SK-MEL-5 (cell line): ENCODE results near the gene TMEM43. TPM values are rescaled to one million over a fixed set of nuclear protein-coding genes. Genes with fewer than 3 reads are reported as not detected.

Source experiments
- DNase-seq: peaks from one replicate; pipeline ENCODE4 v3.0.0-alpha.2; 2016; ENCODE audit warnings: low read depth, low spot score
- in situ Hi-C: cut with HindIII; loops from 2 replicates; pipeline ENCODE4 v1.10.0; 2016; ENCODE audit warnings: low sequenced_read_pairs, high pct_unique_total_duplicates, low pct_unique_long_range_greater_than_20kb
- total RNA-seq: library from RNA; depleted of rRNA; stranded (reverse); fragments of >200 nt; shearing (Covaris generic); gene quantifications from 2 replicates; pipeline ENCODE4 v1.2.3, GENCODE V29; 2014

Gene TMEM43
- total RNA-seq, 1 experiment from 2014 or later, result 58.2 TPM

- DNase-seq, result no peak
- in situ Hi-C loops, result no loop called here
These were observed 32.1 kb downstream of the TMEM43 start for GRCh38 chr3:14156843-14157561.

DNA sequence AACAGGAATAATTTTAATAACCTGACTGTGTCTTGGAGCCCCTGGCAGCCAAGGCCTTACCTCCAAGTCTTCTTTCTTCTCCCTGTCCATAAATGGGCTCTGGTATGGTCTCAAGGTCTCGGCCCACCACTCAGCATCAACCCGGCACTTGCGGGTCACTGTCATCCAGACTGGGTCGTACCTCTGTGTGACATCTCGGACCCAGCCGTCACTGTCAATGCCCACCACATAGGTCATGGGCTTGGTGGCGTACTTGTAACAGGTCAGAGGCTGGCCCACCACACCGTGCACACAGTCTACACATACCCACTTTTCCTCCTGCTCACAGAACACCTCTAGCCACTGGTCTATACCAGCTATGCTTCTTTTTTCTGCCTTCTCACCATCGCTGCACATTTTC, 33.1 kb downstream of the TMEM43 start:
- DNase-seq, result no peak
- in situ Hi-C loops, result no loop called here

GRCh38 chr3:14158370-14158769, 33.5 kb downstream of the TMEM43 start:
- in situ Hi-C loops, result no loop called here

DNA sequence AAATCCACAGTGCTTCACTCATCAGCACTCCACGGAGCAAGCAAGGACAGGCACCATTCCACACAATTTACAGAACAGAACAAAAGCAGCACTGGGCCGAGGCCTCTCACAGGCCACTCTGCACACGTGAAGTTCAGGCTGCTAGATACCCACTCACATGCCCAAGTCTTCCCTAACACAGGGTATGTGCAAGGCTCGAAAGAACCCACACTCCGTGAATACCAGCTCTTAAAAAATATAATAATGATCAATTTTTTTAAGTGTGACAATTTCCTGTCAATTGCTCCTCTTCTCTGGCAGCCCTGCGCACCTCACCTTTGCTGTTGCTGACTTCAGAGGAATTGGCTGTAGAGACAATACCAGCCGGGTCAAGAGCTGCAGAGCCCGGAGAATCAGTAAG, 34.6 kb downstream of the TMEM43 start:
- DNase-seq, result no peak
- in situ Hi-C loops, result no loop called here

More at GRCh38 chr3:14158370-14158769, 33.5 kb downstream of the TMEM43 start:
- DNase-seq, result no peak

DNA sequence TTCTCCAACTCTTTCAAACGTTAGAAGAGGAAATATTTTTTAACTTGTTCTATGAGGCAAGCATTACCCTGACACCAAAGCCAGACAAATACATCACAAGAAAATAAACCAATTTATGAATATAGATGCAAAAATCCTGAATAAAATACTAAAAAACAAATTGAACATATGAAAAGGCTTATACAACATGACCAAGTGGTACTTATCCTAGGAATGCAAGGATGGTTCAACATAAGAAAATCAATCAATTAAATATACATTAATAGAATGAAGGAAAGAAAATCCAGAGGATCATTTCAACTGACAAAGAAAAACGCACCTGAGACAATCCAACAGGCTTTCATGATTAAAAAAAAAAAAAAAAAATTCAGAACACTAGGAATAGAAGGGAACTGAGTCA, 36.4 kb downstream of the TMEM43 start:
- DNase-seq, result no peak
- in situ Hi-C loops, result no loop called here

- DNase-seq, result no peak
- in situ Hi-C loops, result no loop called here
These were observed 37.3 kb downstream of the TMEM43 start for GRCh38 chr3:14162178-14162577.

GRCh38 chr3:14166877-14167603, 42.2 kb downstream of the TMEM43 start:
- DNase-seq, result peak; percentile 38
- in situ Hi-C loops, result no loop called here

DNA sequence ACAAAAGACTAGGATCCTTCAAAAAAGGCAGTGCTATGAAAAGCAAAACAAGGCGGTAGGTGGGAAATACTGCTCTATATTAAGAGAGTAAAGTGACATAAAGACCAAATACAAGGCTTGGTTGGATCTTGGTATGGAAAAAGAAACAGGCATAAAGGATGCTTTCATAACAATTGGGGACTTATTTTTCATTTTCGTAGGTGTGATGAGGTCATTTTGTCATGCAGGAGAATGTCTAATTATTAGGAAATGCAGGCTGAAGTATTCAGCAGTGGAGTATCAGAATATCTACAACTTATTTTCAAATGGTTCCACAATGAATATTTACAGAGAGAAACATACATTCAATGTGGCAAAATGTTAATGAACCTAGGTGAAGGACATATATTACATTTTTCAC, 44.6 kb downstream of the TMEM43 start:
- in situ Hi-C loops, result no loop called here
- no peak for DNase-seq

- DNase-seq, result no peak
- in situ Hi-C loops, result no loop called here
These were observed 45.0 kb downstream of the TMEM43 start for GRCh38 chr3:14169871-14170270.

DNA sequence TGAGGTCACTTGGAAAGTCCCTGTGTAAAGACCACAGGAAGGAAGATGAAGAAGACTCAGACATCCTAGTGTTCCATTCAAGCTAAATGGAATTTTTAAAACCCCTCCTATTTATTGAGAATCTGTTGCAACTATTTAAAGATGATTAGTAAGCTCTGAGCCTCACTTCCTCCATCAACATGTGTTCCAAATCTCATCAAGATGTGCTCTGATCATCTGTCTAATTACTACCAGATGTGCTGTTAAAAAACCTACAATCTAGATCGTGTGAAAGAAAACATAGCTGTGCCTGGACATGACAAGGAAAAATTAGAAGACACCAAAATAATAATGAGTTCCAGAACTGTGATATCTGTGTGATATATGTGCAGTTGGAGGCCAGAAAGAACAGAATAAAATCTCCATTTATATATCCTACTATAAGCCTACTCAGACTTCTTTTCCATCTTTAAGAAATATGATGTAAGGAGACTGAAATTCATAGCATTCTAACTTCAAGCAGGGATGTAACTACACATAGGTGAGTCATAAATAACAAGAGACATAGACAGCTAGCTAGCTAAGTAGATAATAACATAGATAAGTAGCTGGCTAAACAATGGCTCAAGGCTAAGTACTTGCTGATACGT, 45.8 kb downstream of the TMEM43 start:
- in situ Hi-C loops, result no loop called here
- no peak for DNase-seq

- in situ Hi-C loops, result no loop called here
- DNase-seq, result no peak
These were observed 47.6 kb downstream of the TMEM43 start for GRCh38 chr3:14172496-14172895.

GRCh38 chr3:14174483-14174882, 49.6 kb downstream of the TMEM43 start:
- in situ Hi-C loops, result no loop called here
- no peak for DNase-seq

- DNase-seq, result no peak
- in situ Hi-C loops, result no loop called here
These were observed 50.7 kb downstream of the TMEM43 start for GRCh38 chr3:14175383-14176037.

- peak; percentile 2 for DNase-seq
- in situ Hi-C loops, result no loop called here
These were observed 52.9 kb downstream of the TMEM43 start for GRCh38 chr3:14177580-14178246.

GRCh38 chr3:14178247-14179113, 53.6 kb downstream of the TMEM43 start, which contains the start of the genes LSM3 and XPC:
Gene LSM3, plus strand, starts transcription at chr3:14178817. Its CDS starts 44 bp downstream, at chr3:14178861.
Gene XPC, minus strand, starts transcription at chr3:14178601. Its CDS starts 33 bp downstream, at chr3:14178568.
- DNase-seq, result peak; percentile 99
- in situ Hi-C loops, result no loop called here

- in situ Hi-C loops, result no loop called here
- no peak for DNase-seq
These were observed 54.2 kb downstream of the TMEM43 start for GRCh38 chr3:14179114-14179465.

- no peak for DNase-seq
- in situ Hi-C loops, result no loop called here
These were observed 54.9 kb downstream of the TMEM43 start for GRCh38 chr3:14179795-14180194.
